Fibroblast of villous mesenchyme (primary cell): ENCODE results near the gene EXOSC10. TPM values are rescaled to one million over a fixed set of nuclear protein-coding genes. Genes with fewer than 3 reads are reported as not detected.
"Not testable (repeated sequence)": the region's sequence is repeated elsewhere in the genome, so short reads cannot be mapped to it uniquely, and the experiment has no call there.

ENCODE experiments used
- DNase-seq: peaks from one replicate; pipeline ENCODE4 v3.0.0-alpha.2; 2010; ENCODE audit warnings: low read depth
- H3K4me3 ChIP-seq: 2 replicates; pipeline ENCODE4 v1.5.1; 2011; ENCODE audit warnings: low read depth, mild to moderate bottlenecking, low read length
- total RNA-seq: library from RNA; depleted of rRNA; stranded (reverse); fragments of >200 nt; gene quantifications from 2 replicates; pipeline ENCODE4 v1.2.3, GENCODE V29; 2012
- TF ChIP-seq, protein P1 (sequence below): IDR thresholded peaks from 2 replicates; pipeline ENCODE4 v1.5.1; 2012; ENCODE audit warnings: low read depth, mild to moderate bottlenecking, low read length; ENCODE audit not compliant: insufficient read depth

EXOSC10 gene
- total RNA-seq, 1 donor = 60.5 TPM

DNA sequence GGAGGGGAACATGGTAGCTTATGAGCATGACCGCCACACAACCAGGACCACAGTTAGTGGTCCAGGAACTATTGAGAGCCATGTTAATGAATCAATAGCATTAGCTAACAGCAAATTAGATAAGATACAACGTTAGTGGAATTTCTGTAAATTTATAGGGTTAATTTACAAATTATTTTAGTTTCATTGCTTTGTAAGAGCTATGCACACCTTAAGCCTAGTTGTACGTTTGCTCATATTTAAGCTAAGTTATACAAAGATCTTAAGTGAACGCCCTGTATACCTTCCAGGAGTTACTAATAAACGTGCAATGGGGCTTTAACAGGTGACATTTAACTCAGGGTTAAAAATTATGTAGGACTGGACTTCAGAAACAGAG is 749 bp downstream of the EXOSC10 start:
- peak overlapping the region; percentile 98 for H3K4me3 ChIP-seq
- no peak for DNase-seq
- TF ChIP-seq, protein P1, sequence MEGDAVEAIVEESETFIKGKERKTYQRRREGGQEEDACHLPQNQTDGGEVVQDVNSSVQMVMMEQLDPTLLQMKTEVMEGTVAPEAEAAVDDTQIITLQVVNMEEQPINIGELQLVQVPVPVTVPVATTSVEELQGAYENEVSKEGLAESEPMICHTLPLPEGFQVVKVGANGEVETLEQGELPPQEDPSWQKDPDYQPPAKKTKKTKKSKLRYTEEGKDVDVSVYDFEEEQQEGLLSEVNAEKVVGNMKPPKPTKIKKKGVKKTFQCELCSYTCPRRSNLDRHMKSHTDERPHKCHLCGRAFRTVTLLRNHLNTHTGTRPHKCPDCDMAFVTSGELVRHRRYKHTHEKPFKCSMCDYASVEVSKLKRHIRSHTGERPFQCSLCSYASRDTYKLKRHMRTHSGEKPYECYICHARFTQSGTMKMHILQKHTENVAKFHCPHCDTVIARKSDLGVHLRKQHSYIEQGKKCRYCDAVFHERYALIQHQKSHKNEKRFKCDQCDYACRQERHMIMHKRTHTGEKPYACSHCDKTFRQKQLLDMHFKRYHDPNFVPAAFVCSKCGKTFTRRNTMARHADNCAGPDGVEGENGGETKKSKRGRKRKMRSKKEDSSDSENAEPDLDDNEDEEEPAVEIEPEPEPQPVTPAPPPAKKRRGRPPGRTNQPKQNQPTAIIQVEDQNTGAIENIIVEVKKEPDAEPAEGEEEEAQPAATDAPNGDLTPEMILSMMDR = no peak

DNA sequence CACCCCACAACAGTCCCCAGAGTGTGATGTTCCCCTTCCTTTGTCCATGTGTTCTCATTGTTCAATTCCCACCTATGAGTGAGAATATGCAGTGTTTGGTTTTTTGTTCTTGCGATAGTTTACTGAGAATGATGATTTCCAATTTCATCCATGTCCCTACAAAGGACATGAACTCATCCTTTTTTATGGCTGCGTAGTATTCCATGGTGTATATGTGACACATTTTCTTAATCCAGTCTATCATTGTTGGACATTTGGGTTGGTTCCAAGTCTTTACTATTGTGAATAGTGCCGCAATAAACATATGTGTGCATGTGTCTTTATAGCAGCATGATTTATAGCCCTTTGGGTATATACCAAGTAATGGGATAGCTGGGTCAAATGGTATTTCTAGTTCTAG is 15.9 kb downstream of the EXOSC10 start:
- H3K4me3 ChIP-seq, DNase-seq: not testable (repeated sequence)

DNA sequence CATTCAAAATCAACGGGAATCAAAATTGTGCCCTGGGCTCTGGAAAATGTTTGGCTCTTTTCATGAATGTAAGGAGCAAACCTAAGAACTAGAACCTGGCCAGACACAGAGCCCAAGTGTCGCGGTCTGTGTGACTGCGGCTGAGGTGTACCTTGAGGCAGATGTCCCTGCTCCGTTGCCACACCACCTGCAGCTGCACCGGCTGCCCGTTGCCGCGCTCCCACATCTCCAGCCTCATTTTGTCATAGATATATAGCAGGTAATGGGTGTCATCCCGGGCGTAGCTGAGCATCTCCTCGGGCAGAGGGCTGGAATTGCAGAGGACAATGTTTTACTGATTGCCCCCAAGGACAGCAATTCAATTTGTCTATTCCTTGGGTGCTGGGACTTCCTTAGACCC is 18.7 kb downstream of the EXOSC10 start:
- no peak overlapping the region for H3K4me3 ChIP-seq
- TF ChIP-seq, protein P1 = no peak
- DNase-seq = no peak

DNA sequence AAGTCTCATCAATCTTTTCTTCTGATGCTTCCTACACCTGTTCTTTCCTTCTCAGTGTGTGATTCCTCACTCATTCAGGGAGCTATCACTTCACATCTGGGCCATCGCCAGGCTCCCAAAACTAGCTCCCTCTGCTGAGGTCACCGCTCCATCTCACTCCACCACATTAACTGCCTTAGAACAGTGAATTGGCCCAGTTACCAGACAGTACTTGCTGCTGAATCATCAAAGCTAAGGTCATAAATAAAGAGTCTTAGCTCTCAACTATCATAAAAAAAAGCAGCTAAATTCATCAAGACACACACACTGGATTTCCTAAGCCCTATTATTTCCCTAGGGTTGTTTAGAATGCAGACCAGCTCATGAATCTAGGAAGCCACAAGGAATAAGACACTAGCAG is 21.0 kb downstream of the EXOSC10 start:
- TF ChIP-seq, protein P1 = no peak
- H3K4me3 ChIP-seq = no peak overlapping the region
- DNase-seq = peak; percentile 62

DNA sequence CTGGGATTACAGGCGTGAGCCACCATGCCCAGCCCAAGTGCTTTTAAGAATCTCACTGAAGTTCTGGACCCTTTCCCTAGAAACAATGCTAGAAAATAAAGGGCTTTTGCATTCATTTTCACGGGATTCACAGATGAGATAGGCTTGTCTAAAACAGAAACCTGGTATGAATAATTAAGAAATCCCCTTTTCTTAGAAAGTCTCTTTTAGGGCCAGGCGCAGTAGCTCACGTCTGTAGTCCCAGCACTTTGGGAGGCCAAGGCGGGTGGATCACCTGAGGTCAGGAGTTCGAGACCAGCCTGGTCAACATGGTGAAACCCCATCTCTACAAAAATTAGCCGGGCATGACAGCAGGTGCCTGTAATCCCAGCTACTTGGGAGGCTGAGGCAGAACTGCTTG is 26.3 kb downstream of the EXOSC10 start:
- H3K4me3 ChIP-seq, DNase-seq: not testable (repeated sequence)

DNA sequence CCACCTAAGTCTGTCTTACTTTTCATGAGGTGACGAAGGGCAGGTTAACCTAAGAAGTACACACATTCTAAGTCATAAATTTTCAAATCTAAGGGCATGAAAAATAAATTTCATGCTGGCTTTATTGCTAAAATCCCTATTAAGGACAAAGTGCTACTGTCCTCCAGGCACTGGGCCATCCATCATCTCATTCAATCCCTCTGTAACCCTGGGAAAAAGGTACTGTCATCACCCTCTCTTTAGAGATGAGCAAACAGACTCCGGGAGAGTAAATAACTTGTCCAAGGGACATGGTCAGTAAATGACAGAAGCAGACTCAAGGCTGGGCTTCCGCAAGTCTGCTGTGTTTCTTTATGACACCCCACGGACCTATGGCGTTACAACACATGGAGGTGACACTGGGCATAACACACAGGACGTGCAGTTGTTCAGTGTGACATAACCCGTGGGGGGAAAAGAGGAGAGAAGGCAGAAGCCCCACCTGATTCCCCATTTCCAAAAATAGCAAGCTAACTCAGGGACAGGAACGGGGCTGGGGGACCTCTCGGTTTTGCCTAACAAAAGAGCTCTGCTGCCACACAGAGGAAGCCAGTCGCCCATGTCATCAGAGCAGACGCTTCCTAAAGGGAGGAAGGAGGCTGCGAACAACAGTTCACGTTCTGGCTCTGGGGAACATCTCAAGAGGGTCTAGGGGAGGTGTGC is 27.3 kb downstream of the EXOSC10 start:
- TF ChIP-seq, protein P1 = no peak
- no peak for DNase-seq
- H3K4me3 ChIP-seq = no peak overlapping the region

DNA sequence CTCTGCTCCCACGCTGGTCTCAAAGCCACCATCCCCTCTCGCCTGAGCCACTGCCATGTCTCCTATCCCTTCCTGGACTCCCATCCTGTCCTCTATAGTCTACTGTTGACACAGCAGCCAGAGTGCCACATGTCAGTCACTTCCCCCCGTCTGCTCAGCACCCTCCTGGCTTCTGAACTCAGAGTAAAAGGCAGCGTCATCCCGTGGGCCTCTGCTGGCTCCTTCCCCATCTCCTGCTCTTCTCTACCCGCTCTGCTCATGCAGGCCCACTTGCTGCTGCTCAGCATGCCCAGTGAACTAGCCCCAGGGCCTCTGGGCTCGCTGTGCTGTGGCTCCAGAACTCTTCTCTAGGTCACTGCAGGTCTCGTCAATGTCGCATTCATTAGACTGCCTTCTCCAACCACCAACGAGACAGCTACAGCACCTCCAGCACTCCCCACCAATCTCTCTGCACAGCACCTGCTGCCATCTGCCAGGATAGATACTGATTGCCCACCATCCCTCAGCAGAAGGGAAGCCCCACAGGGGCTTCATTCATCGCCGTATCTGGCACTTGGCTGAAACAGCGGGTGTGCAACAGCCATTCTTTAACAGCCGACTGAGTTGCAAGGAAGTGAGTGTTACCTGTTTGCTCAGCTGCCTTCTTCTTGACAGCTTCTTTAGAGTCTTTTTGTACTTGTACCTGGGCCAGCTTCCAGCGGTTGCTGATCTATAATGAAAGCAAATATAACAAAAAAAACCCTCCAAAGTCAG is 28.0 kb downstream of the EXOSC10 start:
- no peak for DNase-seq
- TF ChIP-seq, protein P1 = no peak
- H3K4me3 ChIP-seq = no peak overlapping the region

DNA sequence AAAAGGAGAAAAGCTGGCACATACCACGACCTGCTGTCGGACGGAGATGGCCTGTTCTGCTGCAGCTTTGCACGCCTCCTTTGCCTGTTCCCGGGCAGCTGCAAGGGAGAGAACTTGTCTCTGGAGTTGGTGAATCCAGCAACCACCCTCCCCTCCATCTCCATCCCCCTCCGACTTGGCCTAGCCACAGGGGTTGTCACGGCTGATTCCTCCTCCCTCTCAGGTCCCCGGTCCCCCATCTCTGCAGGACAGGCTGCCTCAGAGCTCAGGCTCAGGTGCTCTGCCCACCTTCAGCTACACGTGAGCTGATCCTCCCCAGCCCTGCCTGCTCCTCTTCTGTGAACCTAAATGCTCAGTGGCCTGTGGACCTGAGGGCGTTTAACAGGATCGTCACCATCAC is 28.8 kb downstream of the EXOSC10 start:
- no peak for DNase-seq
- no peak overlapping the region for H3K4me3 ChIP-seq
- TF ChIP-seq, protein P1 = no peak
